Measurements from ENCODE around the gene COX14.
A peak's percentile ranks its signal among the peaks of the same experiment; 100 is the strongest.

The COX14 gene

DNA sequence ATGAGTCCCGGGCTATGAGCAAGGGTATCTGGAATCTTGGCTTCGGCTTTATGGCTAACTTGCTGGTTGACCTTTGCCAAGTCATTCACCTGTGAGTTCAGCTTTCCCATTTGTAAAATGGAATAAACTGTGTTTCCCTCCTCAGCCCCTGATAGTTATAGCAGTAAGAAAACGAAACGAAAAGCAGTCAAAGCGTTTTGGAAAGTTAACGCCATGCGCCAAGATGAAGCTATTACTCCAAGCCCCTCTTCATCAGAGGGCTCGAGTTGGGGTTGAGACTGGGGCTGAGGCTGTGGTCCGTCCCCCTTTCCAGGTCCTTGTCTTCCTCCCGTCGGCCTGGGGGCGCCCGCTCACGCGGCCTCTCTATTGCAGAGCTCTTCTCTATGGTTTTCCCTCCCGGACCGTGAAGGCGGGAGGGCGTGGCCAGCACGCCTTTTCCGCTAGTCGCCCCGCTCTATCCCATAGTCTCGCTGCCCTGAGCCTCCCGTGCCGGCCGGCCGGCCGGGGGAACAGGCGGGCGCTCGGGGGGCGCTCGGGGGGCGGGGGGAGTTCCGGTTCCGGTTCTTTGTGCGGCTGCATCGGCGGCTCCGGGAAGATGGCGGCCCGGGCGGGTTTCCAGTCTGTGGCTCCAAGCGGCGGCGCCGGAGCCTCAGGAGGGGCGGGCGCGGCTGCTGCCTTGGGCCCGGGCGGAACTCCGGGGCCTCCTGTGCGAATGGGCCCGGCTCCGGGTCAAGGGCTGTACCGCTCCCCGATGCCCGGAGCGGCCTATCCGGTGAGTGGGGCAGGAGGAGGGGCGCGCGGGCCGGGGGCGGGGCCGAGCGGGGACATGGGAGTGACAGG, 27.0 kb upstream of the COX14 start, which contains the start of gene SMARCD1:
SMARCD1 (plus strand) TSS at position 568 of the 840 bp plus-strand sequence; CDS start at position 596, 28 bp downstream.
- DNase-seq (ENCODE audit: low read depth in 3 of 3): peak; percentile 74 to 89 (median 81)

DNA sequence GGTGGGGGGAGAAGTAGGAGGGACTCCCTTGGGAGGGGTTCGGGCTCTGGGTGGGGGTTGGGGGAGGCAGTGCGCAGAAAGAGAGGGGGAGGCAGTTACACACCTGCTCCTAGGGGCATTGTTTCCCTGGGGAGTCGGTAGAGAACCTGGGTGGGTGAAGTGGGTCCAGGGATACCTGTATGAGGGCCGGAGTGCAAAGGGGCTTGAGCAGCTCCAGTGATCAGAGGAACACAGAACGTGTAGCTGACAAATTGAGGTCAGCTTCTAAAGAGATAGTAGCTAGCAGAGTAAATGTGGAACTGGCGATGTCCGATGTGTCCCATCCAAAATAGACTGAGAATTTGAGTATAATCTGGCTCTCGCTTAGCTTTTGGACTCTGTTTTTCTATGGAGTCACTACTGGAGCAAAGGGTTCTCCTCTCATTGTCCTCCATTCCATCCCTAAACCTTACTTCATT, 26.4 kb upstream of the COX14 start:
- DNase-seq (ENCODE audit: low read depth in 3 of 3): no peak

DNA sequence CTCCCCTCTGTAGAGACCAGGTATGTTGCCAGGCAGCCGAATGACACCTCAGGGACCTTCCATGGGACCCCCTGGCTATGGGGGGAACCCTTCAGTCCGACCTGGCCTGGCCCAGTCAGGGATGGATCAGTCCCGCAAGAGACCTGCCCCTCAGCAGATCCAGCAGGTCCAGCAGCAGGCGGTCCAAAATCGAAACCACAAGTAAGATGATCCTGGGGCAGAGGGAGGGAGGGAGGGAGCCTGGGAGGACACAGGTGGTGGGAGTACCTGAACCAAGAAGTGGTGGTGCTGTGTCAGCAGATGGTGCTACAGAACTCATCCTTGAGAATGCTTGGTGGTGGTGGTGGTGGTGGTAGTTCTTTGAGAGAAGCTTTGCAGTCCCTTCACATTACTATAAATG, 25.9 kb upstream of the COX14 start:
- DNase-seq (ENCODE audit: low read depth in 3 of 3): no peak

DNA sequence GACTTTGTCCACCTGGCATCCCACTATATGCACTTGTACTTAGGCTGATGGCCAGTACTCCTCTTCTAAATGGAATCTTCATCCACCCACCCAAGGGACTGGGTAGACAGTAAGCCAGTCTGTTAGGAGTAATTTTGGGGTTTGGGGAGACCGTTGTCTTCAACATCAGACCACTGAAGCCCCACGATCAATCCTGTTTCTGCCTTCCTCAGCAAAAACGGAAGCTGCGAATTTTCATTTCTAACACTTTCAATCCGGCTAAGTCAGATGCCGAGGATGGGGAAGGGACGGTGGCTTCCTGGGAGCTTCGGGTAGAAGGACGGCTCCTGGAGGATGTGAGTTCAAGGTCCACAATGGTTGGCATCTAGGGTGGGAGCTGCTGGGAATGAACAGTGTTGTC, 24.9 kb upstream of the COX14 start:
- DNase-seq (ENCODE audit: low read depth in 3 of 3): no peak

DNA sequence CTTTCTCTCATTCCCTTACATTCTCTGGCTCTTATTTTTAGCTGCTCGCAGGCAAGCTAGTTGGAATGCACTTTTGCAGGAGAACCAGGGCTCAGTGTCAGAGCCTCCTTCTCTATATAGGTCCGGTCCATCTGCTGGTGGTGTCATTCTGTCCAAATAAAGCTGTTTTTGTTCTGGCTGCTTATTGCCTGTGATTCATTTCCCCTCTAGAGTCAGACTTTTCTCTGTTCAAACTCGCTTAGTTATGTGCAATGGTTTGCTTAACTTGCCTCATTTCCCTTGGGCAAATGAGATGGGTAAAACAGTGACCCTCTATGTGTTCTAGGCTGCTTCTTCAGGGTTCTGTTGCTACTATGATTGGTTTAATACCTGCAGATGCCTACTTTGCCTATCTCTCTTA, 24.0 kb upstream of the COX14 start:
- DNase-seq (ENCODE audit: low read depth in 3 of 3): no peak

DNA sequence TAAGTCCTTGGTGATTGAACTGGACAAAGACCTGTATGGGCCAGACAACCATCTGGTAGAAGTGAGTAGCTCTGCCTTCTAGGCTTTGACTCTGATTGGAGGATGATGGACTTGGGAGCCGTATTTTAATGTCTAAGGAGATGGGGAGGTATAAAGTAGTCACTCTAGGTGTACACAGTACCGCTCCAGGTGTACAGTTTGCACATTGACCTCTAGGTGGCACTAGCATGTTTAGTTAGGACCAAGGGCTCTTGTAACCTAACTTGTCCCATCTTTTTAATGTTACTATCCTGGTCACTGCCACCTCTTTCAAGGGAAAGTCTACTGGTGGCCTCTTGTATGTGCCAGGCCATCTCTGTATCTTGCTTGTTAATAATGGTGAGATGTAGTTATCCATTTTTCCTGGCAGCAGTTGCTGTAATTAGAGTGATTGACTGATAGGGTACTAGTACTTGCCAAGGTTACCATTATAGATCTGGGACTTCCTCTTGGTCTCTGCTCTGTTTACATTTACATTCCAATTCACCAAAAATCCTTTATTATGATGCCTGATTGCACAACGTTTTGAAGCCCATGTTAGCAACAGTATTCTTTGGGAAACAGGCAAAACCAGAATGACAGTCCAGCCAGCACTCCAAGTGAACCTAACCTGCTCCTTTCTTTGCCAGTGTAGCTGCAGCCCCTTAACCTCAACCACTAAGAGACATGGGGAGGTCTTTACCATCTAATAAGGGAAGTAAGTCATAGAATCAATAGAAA, 23.3 kb upstream of the COX14 start:
- peak in 2 of 3 experiments; percentile 40 to 48 for DNase-seq (ENCODE audit: low read depth in 3 of 3)

DNA sequence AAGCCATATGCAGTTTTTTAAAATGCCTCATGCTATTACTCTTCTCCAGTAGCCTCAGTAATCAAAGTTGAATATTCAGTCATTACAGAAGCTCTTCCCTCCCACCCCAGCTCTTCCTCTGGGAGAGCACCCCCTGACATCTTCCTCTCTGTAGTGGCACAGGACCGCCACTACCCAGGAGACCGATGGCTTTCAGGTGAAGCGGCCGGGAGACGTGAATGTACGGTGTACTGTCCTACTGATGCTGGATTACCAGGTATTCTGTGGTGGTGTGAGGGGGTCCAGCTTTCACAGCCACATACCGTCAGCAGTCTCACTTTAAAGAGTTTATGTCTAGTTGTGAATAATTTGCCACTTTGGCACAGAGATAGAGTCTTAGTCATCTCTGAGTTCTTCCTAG, 22.3 kb upstream of the COX14 start:
- DNase-seq (ENCODE audit: low read depth in 3 of 3): no peak

DNA sequence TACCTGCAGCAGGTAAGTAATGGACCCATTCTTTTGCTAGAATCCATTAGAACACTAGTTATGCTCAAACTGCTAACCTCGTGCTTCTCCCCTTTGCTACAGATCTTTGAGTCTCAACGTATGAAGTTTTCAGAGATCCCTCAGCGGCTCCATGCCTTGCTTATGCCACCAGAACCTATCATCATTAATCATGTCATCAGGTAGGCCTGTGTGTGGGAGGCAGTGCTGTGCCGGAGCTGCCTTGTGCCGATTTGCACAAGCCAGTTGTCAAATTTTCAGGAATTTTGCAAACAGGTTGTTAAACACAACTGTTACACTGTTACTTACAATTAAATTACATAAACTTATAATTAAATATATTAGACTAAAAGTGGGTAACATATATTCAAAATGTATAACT, 21.6 kb upstream of the COX14 start:
- no peak for DNase-seq (ENCODE audit: low read depth in 3 of 3)

DNA sequence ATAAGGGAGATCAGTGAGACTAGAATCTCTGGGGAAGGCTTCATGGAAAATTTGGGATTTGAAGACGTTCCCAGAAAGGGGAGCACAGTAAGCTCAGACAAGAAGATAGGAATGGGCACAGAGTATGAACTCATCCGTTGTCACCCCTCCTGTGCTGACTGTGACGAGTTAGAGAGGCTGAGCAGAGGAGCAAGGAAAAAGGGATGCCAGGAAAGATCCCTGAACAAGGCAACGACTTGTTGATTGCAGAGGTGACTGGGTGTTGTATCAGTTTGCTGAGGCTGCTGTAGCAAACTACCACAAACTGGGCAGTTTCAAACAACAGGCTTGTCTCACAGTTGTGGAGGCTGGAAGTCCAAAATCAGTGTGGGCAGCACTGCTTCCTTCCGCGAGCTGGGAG, 14.1 kb upstream of the COX14 start:
- DNase-seq (ENCODE audit: low read depth in 3 of 3): no peak

DNA sequence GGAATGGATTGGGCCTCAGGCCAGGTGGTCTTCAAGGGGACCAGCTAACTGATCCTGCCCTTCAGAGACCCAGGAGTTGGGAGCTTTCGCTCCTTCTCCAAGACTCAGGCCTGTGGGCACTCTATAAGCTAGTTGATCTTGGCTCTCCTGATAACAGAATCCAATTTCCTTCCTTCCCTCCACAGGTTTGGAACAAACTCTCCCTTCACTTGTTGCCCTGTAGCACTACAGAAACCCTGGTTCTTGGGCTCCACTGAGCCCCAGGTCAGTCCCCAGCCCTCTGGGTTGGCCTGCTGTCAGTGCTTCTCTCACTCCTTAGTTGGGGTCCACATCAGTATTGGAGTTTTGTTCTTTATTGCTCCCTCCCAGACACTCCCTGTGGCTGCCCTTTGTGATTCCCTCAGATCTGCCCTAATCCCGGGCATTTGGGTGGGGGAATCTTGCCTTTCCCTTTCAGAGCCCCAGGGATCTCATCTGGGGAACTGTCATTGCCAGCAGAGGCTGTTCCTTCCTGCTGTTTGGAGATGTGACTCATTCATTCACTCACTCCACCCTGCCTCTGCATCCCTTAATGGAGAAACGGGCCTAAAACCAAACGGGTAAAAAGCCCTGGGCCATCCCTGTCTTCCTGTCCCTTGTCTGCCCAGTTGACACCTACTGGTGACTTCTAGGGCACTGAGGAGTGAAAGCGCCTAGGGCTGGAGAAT, 12.6 kb upstream of the COX14 start:
- no peak for DNase-seq (ENCODE audit: low read depth in 3 of 3)

DNA sequence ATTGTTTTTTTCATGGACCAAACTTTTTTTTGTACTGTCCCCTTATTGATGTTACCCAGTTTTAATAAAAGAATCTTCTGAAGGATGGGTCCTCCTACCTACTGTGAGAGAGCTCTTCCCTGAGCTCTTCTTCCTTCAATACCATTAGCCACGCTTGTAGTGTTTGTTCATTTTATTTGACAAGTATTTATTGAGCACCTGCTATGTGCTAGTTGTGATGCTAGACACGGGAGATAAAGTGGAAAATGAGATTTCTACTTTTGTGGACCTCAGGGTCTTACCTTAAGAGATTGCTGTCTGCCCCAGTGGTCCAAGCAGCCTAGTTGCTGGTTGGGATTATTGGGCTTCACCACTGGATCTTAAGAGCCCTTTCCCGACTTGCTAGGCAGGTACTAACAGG, 11.5 kb upstream of the COX14 start:
- DNase-seq (ENCODE audit: low read depth in 3 of 3): no peak

DNA sequence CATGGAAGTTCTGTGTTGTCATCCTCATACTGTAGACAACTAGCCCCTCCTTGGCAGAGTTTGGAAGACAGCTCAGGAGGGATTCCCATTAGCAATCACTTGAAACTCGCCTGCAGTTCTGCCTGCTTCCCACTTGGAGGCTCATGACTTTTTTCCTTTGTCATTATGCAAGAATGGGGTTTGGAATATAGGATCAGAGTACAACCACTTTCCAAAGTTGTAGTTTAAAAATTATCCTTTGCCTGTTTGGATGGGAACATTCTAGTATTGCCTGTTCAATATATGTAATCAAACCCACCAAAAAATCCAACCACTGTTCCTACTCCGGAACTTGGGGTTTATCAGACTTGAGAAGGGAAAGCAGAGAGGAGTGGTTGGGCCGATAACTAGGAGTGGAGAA, 10.4 kb upstream of the COX14 start:
- DNase-seq (ENCODE audit: low read depth in 3 of 3): no peak

DNA sequence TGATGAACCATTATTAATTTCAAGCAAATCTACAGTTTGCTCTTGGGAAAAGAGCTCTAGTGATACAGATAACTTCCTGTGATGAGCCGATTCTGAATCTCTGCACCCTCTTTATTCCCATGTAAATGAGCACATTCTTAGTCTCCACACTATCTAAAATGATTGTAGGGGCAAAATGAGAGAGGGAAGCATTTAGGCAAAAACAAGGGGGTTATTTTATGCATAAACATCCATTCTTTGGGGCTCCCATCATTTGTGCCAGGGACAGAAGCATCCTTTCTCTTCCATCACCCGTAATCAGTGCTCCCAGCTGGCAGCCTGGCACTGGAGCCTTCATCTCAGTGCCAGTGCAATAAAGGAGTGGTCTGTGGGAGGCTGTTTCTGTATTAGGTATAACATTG, 9.9 kb upstream of the COX14 start:
- DNase-seq (ENCODE audit: low read depth in 3 of 3): no peak

DNA sequence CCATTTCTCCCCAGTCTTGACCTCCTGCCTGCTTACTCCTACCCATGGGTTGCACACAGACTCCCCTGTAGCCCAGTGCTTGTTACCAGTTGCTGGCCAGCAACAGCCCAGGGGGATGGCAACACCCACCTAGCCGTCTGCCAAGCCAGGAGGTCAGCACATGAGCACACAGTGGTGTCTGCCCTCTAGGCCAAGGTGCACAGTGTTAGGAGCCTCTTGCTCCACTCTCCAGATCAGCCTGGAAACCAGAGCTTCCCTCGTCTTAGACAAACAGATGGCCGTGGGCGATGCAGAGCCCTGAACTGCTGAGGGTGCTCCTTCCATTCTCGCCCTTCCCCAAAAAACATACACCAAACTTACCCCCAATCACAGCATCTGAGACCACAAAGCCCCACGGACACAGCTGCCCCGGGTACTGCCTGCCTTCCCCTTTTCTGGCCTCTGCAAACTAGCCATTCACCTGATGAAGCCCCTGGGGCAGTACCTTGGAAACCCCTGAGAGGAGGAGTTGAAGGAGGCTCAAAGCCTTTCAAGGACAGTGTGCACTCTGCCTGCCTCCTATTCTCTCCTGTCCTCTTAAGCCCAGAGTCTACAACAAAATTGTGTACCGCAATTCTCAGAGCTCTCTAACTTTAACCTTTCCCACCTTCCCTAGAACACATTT, 9.3 kb upstream of the COX14 start:
- no peak for DNase-seq (ENCODE audit: low read depth in 3 of 3)

DNA sequence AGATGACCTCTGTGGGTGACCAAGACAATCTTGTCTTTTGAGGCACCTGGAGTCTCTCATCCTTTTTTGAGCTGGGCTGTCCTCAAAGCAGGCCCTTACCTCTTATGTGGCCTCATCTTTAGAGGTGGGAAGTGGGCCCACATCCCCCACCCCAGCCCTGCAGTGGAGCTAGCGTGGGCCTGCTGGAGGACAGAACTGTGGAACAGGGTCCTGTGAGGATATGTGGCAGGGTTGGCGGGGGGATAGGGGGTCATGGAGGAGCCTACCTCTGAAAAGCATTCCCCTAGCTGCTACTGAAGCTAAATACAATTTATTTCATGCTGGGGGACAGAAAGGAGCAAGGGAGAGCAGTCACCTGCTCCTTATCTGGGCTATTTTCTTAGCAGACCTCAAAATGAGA, 8.7 kb upstream of the COX14 start:
- no peak for DNase-seq (ENCODE audit: low read depth in 3 of 3)

DNA sequence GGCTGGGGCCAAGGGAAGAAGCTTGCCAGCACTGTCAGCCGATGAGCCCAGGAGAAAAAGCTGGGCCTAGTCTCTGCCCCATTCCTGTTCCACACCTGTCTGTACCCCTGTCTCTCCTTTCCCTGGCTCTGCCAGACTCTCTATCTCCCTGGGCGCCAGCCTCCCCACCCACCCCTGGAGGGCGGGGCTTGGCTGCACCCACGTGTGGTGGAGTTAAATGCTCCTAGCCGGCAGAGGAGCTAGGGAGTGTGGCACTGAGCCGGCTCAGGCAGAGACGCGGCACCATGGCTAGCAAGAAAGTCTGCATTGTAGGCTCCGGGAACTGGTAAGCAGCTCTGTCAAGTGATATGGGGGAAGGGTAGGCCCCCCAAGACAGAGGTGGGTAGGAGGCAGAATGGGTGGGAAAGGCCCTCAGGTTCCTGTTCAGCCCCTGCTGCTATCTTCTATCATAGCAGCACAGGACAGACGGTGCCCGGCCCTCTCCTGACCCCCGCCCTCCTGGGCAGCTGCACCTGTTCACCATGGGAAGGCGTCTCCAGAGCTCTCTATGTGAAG, 8.2 kb upstream of the COX14 start, which contains the start of gene GPD1:
GPD1 (plus strand) TSS at position 242 of the 555 bp plus-strand sequence; CDS start at position 285, 43 bp downstream.
- peak in 1 of 3 experiments; percentile 29 for DNase-seq (ENCODE audit: low read depth in 3 of 3)

DNA sequence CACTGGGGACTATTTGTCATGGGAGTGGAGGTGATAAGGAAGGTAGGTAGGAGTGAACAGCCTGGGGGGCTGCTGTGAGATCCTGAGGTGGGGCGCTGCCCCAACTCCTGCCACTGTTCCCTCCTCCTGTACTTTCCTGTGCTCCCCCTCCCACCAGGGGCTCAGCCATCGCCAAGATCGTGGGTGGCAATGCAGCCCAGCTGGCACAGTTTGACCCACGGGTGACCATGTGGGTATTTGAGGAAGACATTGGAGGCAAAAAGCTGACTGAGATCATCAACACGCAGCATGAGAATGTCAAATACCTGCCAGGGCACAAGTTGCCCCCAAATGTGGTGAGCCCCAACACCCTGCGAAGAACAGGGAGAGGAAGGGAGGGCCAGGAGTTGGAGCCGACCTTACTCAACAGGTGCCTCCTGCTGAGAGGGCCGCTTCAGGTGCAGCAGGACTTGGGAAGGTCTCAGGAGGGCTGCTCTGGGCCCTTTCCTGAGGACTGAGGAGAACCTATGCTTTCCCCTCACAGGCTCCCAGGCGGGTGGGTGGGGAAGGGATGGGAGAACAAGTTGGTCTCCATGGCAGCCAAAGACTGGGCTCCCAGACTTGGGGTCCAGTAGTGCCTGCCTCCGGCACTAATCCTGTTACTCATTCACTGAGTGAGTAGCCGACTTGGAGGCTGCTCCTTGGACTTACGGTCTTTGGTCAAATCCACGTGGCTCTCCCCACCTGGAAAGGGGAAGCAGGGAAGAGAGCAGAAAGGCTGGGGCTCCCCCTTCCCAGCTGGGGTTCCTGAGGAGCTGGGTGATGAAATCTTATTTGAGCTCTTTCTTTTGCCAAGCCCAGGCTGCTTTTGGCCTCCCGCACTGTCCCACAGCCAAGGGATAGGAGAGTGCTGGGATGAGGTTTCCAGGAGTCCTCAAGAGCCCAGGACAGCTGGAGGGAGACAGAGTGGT, 7.3 kb upstream of the COX14 start:
- DNase-seq (ENCODE audit: low read depth in 3 of 3): no peak

DNA sequence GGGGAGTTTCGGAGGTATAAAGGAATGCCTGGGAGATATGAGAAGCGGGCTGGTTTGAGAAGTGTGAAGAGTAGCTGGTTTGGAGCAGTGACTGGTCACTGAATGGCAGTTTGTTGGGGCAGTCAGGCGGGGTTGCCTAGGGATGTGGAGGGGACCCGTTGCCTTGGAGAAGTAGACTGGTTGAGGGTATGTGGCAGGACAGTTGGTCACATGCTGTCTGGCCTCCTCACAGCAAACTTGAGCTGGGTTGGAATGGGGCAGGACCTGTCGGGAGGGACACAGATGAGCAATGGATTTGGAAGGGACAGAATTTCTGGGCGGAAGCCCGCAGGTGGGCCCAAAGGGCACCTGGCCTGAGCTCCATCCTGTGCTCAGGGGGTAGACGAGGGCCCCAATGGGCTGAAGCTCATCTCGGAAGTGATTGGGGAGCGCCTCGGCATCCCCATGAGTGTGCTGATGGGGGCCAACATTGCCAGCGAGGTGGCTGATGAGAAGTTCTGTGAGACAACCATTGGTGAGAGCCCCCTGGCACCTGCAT, 6.1 kb upstream of the COX14 start:
- DNase-seq (ENCODE audit: low read depth in 3 of 3): no peak

DNA sequence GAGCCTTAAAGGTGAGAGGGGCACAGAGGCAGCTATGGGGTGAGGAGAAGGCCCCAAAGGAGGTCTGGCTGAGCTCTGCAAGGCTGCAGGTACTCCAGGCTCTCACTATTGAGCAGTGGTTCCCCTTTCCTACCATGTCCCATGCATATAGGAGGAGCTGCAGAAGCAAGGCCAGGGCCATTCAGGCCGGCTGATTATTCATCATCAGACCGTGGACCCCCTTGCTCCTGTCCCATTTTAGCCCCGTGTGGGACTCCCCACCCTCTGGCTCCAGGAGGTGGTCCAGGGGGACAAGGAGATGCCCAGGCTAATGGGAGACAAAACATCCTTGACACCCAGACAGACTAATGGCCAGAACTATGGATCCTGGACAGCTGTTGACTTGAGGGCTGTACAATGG, 5.1 kb upstream of the COX14 start:
- no peak for DNase-seq (ENCODE audit: low read depth in 3 of 3)

Data from stimulated activated CD4-positive, alpha-beta T cell treated with anti-CD3 and anti-CD28 coated beads, TNF-alpha, amount 100 ng/mL, for 24 hours (primary cell).